Measurements from ENCODE around the gene SLC49A3. TPM values are rescaled to one million over a fixed set of nuclear protein-coding genes. Genes with fewer than 3 reads are reported as not detected.

The SLC49A3 gene
- total RNA-seq, 1 donor from 2014 or later = 0.88 TPM

DNA sequence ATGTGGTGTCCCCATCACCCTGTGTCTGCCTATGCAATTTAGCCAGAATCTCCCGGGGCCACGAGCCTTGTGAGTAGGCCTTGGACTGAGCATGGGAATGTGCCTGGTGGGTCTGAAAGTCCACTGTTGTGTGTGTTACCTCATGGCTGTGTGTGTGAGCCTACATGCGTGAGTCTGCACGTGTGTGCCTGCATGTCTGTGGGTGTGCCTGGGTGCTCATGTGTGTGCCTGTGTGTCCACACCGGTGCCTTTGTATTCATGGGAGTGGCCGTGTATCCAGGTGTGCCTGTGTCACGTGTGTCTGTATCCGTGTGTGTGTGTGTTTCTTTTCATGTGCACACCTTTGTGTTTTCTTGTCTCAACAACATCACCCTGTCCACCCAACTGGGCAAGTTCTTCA, 29.1 kb downstream of the SLC49A3 start:
- H3K4me1 Mint-ChIP-seq (ENCODE audit: low read depth) = peaks cover 8% of the 10 kb centered on the region
- no peaks in the 10 kb centered on the region for H3K27me3 Mint-ChIP-seq (ENCODE audit: insufficient read depth)
- no peak overlapping the region for H3K27ac Mint-ChIP-seq
- H3K36me3 Mint-ChIP-seq (ENCODE audit: low read depth) = peaks cover 5% of the 10 kb centered on the region
- no peak overlapping the region for H3K4me3 Mint-ChIP-seq
- intact Hi-C loops (cut with micrococcal nuclease) = no loop called here
- DNase-seq (ENCODE audit: low spot score) = no peak
- H3K9me3 Mint-ChIP-seq = no peaks in the 10 kb centered on the region

DNA sequence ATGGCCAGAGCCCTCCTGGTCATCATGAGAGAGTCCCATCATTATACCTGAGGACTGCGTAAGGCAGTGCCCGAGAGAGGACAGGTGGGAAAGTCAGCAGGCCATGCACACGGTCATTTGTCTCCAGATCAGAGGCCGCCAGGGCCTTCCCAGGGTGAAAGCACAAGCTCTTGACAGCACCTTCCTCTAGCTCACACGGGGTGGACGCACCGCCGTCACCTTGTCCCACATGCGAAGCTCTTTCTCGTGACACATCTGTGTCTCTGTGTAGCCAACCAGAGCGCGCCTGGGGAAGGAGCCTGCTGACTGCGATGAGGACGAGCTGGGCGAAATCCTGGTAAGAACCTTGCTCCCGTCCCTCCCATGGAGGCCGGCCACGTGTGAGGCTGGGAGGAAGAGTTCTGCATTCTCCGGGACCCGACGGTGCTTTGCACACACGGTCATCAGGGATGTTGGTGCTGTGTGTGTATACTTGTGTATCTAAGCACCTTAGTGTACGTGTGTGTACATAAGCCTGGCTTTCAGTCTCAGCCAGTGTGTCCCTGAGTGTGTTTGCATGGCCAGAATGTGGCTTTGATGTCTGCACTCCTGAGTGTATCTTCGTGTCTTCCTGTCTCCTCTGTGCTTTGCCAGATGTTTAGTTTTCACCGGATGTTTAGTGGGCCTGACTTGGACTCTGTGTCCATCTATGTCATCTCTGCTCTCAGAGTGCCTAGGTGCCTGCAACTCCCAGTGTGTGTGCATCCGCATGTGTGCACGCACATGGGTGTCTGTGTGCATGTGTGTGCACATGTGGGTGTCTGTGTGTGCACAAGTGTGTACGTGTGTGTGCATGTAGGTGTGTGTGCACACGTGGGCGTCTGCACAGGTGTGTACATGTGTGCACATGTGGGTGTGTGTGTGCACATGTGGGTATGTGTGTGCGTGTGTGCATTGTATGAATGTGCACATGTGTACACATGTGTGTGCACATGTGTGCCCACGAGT, 30.0 kb downstream of the SLC49A3 start:
- intact Hi-C loops (cut with micrococcal nuclease) = no loop called here
- Mint-ChIP-seq H3K36me3 (ENCODE audit: low read depth) (peaks cover 5% of the 10 kb centered on the region), H3K4me3 (no peak overlapping the region), H3K27me3 (ENCODE audit: insufficient read depth) (no peaks in the 10 kb centered on the region), H3K9me3 (no peaks in the 10 kb centered on the region), H3K27ac (no peak overlapping the region), H3K4me1 (ENCODE audit: low read depth) (no peaks in the 10 kb centered on the region)
- no peak for DNase-seq (ENCODE audit: low spot score)

- no peak overlapping the region for H3K4me3 Mint-ChIP-seq
These were observed 30.9 kb downstream of the SLC49A3 start for GRCh38 chr4:657834-658667.

DNA sequence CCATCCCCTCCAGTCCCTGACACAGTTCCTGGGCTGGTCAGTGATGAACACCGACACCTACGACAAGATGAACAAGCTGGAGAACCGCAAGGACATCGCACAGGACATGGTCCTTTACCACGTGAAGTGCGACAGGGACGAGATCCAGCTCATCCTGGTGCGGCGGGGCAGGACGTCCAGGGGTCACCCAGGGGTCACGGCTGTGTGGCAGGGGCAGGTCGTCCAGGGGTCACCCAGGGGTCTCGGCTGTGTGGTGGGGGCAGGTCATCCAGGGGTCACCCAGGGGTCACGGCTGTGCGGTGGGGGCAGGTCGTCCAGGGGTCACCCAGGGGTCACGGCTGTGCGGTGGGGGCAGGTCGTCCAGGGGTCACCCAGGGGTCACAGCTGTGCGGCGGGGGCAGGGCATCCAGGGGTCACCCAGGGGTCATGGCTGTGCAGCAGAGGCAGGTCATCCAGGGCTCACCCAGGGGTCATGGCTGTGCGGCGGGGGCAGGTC, 31.6 kb downstream of the SLC49A3 start:
- no peak overlapping the region for H3K27ac Mint-ChIP-seq
- H3K9me3 Mint-ChIP-seq = no peaks in the 10 kb centered on the region
- intact Hi-C loops (cut with micrococcal nuclease) = no loop called here
- no peak overlapping the region for H3K4me3 Mint-ChIP-seq
- H3K36me3 Mint-ChIP-seq (ENCODE audit: low read depth) = peaks cover 5% of the 10 kb centered on the region
- no peak for DNase-seq (ENCODE audit: low spot score)
- H3K27me3 Mint-ChIP-seq (ENCODE audit: insufficient read depth) = no peaks in the 10 kb centered on the region
- no peaks in the 10 kb centered on the region for H3K4me1 Mint-ChIP-seq (ENCODE audit: low read depth)

More at GRCh38 chr4:657834-658667, 30.9 kb downstream of the SLC49A3 start:
- Mint-ChIP-seq H3K9me3 (no peaks in the 10 kb centered on the region), H3K4me1 (ENCODE audit: low read depth) (no peaks in the 10 kb centered on the region), H3K36me3 (ENCODE audit: low read depth) (peaks cover 5% of the 10 kb centered on the region), H3K27ac (no peak overlapping the region), H3K27me3 (ENCODE audit: insufficient read depth) (no peaks in the 10 kb centered on the region)
- intact Hi-C loops (cut with micrococcal nuclease) = no loop called here
- no peak for DNase-seq (ENCODE audit: low spot score)

DNA sequence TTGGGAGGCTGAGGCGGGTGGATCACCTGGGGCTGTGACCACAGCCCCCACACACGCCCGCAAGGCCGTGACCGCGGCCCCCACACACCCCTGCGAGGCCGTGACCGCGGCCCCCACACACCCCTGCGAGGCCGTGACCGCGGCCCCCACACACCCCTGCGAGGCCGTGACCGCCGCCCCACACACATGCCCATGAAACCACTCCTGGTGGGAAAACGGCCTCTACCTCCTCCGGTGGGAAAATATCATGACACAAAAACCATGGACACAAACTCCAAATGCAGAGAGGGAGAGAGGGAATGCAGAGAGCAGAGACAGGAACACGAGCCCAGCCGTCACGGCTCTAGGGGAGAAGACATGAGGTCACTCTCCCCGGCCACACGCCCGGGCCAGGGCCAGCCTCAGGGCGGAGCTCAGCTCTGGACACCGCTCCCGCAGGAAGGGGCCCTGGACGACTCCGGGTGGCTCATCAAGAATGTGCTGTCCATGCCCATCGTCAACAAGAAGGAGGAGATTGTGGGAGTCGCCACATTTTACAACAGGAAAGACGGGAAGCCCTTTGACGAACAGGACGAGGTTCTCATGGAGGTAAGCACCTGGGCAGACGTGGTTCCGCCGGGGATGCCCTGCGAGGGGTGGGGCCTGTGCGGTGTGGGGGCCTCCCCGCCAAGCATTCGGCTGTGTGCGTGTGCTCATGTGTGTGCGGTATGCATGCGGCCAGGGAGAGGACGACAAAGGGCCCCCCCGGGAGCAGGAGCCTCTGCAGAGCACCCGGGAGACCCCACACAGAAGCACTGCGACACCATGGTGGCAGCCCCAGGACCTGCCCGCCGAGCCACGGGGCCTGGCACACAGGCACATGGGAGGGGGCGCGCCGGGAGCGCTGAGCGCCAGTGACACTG, 32.3 kb downstream of the SLC49A3 start:
- no peaks in the 10 kb centered on the region for H3K9me3 Mint-ChIP-seq
- H3K4me1 Mint-ChIP-seq (ENCODE audit: low read depth) = no peaks in the 10 kb centered on the region
- DNase-seq (ENCODE audit: low spot score) = no peak
- H3K27me3 Mint-ChIP-seq (ENCODE audit: insufficient read depth) = peaks cover 3% of the 10 kb centered on the region
- no peak overlapping the region for H3K27ac Mint-ChIP-seq
- peaks cover 5% of the 10 kb centered on the region for H3K36me3 Mint-ChIP-seq (ENCODE audit: low read depth)
- no peak overlapping the region for H3K4me3 Mint-ChIP-seq
- intact Hi-C loops (cut with micrococcal nuclease) = no loop called here

DNA sequence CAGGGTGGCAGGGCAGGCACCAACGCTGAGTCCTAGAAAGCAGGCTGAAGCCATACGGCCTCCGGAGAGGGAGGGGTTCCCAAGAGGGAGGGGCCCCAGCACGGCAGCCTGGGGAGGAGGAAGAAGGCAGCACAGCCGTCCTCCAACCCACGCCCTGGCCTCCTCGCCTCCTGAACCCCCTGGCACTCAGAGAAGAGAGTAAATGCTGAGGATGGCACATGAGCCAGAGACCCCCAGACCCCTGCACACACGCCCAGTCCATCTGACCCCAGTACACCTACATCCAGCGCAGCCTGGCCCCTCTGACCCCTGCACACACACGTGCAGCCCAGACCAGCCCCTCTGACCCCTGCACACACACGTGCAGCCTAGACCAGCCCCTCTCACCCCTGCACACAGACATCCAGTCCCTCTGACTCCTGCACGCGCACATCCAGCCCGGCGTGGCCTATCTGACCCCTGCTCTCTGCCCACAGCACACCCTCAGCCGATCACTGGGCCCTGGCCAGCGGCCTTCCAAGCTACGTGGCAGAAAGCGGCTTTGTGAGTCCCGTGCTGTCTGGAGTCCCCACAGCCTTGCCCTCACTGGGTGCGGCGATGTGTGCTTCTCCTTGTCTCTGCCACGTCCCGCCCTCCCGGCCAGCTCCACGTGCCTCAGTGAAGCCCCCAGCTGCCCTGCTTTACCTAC, 33.3 kb downstream of the SLC49A3 start:
- no peaks in the 10 kb centered on the region for H3K9me3 Mint-ChIP-seq
- no peak overlapping the region for H3K27ac Mint-ChIP-seq
- no peak overlapping the region for H3K4me3 Mint-ChIP-seq
- intact Hi-C loops (cut with micrococcal nuclease) = no loop called here
- H3K27me3 Mint-ChIP-seq (ENCODE audit: insufficient read depth) = peaks cover 3% of the 10 kb centered on the region
- H3K36me3 Mint-ChIP-seq (ENCODE audit: low read depth) = peaks cover 3% of the 10 kb centered on the region
- DNase-seq (ENCODE audit: low spot score) = no peak
- no peaks in the 10 kb centered on the region for H3K4me1 Mint-ChIP-seq (ENCODE audit: low read depth)

DNA sequence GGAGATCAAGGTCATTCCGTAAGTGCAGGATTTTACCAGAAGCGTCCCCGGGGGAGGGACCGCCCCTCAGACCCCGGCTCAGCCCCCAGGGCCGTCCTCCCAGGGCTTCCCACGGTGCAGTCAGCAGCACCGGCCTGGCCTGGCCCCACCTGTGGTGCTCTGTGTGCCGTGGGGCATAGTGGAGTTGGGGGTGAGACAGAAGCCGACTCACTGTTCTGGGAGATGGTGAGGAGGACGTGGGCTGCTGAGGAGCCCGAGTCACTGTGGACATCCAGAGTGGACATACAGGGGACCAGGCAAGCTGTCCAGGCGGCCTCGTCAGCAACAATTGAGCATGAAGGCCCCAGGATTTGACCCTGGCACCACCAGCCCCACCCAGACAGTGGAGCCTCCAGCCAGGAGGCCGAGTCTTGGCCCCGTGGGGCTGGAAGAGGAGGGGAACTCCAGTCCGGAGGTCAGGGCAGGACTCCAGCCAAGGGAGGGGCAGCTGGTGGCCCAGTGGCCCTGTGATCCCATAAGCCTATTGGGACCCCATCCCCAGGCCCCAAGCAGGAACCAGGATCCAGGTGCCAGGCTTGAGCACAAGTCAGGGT, 34.0 kb downstream of the SLC49A3 start:
- H3K4me1 Mint-ChIP-seq (ENCODE audit: low read depth) = no peaks in the 10 kb centered on the region
- intact Hi-C loops (cut with micrococcal nuclease) = no loop called here

GRCh38 chr4:654503-654845, 34.5 kb downstream of the SLC49A3 start:
- intact Hi-C loops (cut with micrococcal nuclease) = no loop called here
- no peaks in the 10 kb centered on the region for H3K9me3 Mint-ChIP-seq
- H3K27ac Mint-ChIP-seq = no peak overlapping the region
- no peak overlapping the region for H3K4me3 Mint-ChIP-seq
- DNase-seq (ENCODE audit: low spot score) = no peak
- no peaks in the 10 kb centered on the region for H3K4me1 Mint-ChIP-seq (ENCODE audit: low read depth)
- no peaks in the 10 kb centered on the region for H3K36me3 Mint-ChIP-seq (ENCODE audit: low read depth)
- peaks cover 3% of the 10 kb centered on the region for H3K27me3 Mint-ChIP-seq (ENCODE audit: insufficient read depth)

More for the DNA sequence above, 34.0 kb downstream of the SLC49A3 start:
- Mint-ChIP-seq H3K4me3 (no peak overlapping the region), H3K9me3 (no peaks in the 10 kb centered on the region), H3K27me3 (ENCODE audit: insufficient read depth) (peaks cover 3% of the 10 kb centered on the region), H3K36me3 (ENCODE audit: low read depth) (peaks cover under 1% of the 10 kb centered on the region), H3K27ac (no peak overlapping the region)
- DNase-seq (ENCODE audit: low spot score) = no peak

DNA sequence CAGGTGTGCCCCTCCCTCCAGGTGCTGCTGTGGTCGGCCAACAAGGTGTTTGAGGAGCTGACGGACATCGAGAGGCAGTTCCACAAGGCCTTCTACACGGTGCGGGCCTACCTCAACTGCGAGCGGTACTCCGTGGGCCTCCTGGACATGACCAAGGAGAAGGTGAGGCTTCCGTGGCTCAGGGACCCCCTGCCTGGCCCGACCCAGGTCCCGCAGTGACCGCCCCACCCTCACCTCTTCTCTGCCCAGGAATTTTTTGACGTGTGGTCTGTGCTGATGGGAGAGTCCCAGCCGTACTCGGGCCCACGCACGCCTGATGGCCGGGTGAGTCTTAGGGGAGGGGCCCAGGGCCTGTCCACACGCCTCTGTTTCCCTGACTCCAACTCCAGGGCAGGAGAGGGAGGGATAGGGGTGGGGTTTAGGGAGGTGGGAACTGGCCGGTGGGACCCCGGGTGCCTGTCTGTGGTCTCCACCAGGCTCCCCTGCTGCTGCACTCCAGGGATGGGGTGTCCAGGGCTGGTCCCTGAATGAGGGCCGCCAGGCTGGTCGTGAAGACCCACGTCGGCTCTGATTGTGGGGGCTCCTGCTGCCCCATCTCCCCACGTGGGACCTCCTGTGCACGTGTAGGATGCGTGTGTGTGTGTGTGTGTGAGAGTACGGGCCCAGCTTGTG, 35.0 kb downstream of the SLC49A3 start:
- Mint-ChIP-seq H3K36me3 (ENCODE audit: low read depth) (no peaks in the 10 kb centered on the region), H3K9me3 (no peaks in the 10 kb centered on the region), H3K27ac (no peak overlapping the region), H3K4me1 (ENCODE audit: low read depth) (no peaks in the 10 kb centered on the region), H3K4me3 (no peak overlapping the region), H3K27me3 (ENCODE audit: insufficient read depth) (peaks cover 3% of the 10 kb centered on the region)
- no peak for DNase-seq (ENCODE audit: low spot score)
- intact Hi-C loops (cut with micrococcal nuclease) = no loop called here

GRCh38 chr4:653080-653821, 35.7 kb downstream of the SLC49A3 start:
- Mint-ChIP-seq H3K9me3 (no peaks in the 10 kb centered on the region), H3K4me3 (no peak overlapping the region), H3K4me1 (ENCODE audit: low read depth) (no peaks in the 10 kb centered on the region), H3K27ac (no peak overlapping the region), H3K36me3 (ENCODE audit: low read depth) (no peaks in the 10 kb centered on the region), H3K27me3 (ENCODE audit: insufficient read depth) (peaks cover 3% of the 10 kb centered on the region)
- intact Hi-C loops (cut with micrococcal nuclease) = no loop called here
- no peak for DNase-seq (ENCODE audit: low spot score)
